PC-9 (cell line): ENCODE results near the gene DXO. TPM values are rescaled to one million over a fixed set of nuclear protein-coding genes. Genes with fewer than 3 reads are reported as not detected.
"Not testable (repeated sequence)": the region's sequence is repeated elsewhere in the genome, so short reads cannot be mapped to it uniquely, and the experiment has no call there.

Source experiments
- BruUV-seq: library from RNA; stranded (reverse); fragments of 400-500 nt; replicated peaks from 2 replicates; lab custom pipeline; 2021; lab: Mats Ljungman, UMichigan
- CTCF ChIA-PET: fragments of 300-600 bp; sonication (Branson Sonifier 250); formaldehyde crosslinking; loops from one replicate; lab custom pipeline; 2022; ENCODE audit warnings: antibody characterized with exemption; lab: Charles Lee
- POLR2A ChIA-PET: fragments of 300-600 bp; sonication (Branson Sonifier 250); formaldehyde crosslinking; loops from one replicate; lab custom pipeline; 2022; ENCODE audit warnings: antibody characterized with exemption; ENCODE audit not compliant: unreplicated experiment; lab: Charles Lee
- DNase-seq, 2 experiments: peaks; one replicate each; pipeline versions ENCODE4 v3.0.0 to v3.0.0-alpha.2; 2015 to 2022; ENCODE audit warnings: mixed read lengths in 1 of 2
- H2AFZ ChIP-seq: fragments of 200-600 bp; sonication (generic); 2 replicates; pipeline ENCODE4 v1.8.1; 2017; ENCODE audit warnings: antibody characterized with exemption
- H3F3A ChIP-seq: fragments of 200-600 bp; sonication (generic); 2 replicates; pipeline ENCODE4 v1.8.1; 2017; ENCODE audit warnings: antibody characterized with exemption, mild to moderate bottlenecking, low read depth; ENCODE audit not compliant: insufficient read depth
- H3K27ac ChIP-seq: fragments of 200-600 bp; sonication (generic); 2 replicates; pipeline ENCODE4 v1.6.1; 2016; ENCODE audit warnings: mixed run types
- H3K27me3 ChIP-seq: fragments of 200-600 bp; sonication (generic); 2 replicates; pipeline ENCODE4 v1.6.1; 2016; ENCODE audit warnings: low read depth, mixed run types; ENCODE audit not compliant: insufficient read depth
- H3K36me3 ChIP-seq: fragments of 200-600 bp; sonication (generic); 2 replicates; pipeline ENCODE4 v1.6.1; 2016; ENCODE audit warnings: low read depth, mixed run types
- H3K4me1 ChIP-seq: fragments of 200-600 bp; sonication (generic); replicated peaks from 2 replicates; pipeline ENCODE4 v1.6.1; 2016; ENCODE audit warnings: mixed run types; ENCODE audit not compliant: insufficient read depth
- H3K4me2 ChIP-seq: fragments of 200-600 bp; sonication (generic); 2 replicates; pipeline ENCODE4 v1.6.1; 2017; ENCODE audit warnings: mixed run types
- H3K4me3 ChIP-seq: fragments of 200-600 bp; sonication (generic); 2 replicates; pipeline ENCODE4 v1.6.1; 2016; ENCODE audit warnings: mixed run types
- H3K79me2 ChIP-seq: fragments of 200-600 bp; sonication (generic); 2 replicates; pipeline ENCODE4 v1.6.1; 2017; ENCODE audit warnings: low read depth, mixed run types
- H3K9me2 ChIP-seq: fragments of 200-600 bp; sonication (generic); 2 replicates; pipeline ENCODE4 v1.8.1; 2017; ENCODE audit warnings: mild to moderate bottlenecking; ENCODE audit not compliant: insufficient read depth
- H3K9me3 ChIP-seq: fragments of 200-600 bp; sonication (generic); 2 replicates; pipeline ENCODE4 v1.8.1; 2016; ENCODE audit warnings: low read depth; ENCODE audit not compliant: insufficient read depth
- H4K20me1 ChIP-seq: fragments of 200-600 bp; sonication (generic); 2 replicates; pipeline ENCODE4 v1.8.1; 2017; ENCODE audit not compliant: insufficient read depth
- CTCF ChIP-seq: fragments of 200-600 bp; sonication (generic); conservative IDR thresholded peaks from 2 replicates; pipeline ENCODE4 v1.6.1; 2017; ENCODE audit warnings: mixed run types, antibody characterized with exemption, mild to moderate bottlenecking, moderate library complexity
- EZH2 ChIP-seq: fragments of 200-600 bp; sonication (generic); IDR thresholded peaks from 2 replicates; pipeline ENCODE4 v1.8.0; 2017; ENCODE audit warnings: antibody characterized with exemption, low read depth
- intact Hi-C: fragments of 100-400 bp; cut with micrococcal nuclease; formaldehyde crosslinking; loops from one replicate; pipeline ENCODE4 v1.10.0; 2022; ENCODE audit not compliant: unreplicated experiment
- total RNA-seq: library from RNA; stranded (reverse); gene quantifications from 2 replicates; pipeline ENCODE4 v1.2.3, GENCODE V29; 2021

Gene DXO
- total RNA-seq, 1 experiment from 2014 or later, result 24.5 TPM

- Histone ChIP-seq H3K79me2 (no peaks in the 10 kb centered on the region), H3K4me1 (no peaks in the 10 kb centered on the region), H3F3A (no peaks in the 10 kb centered on the region), H3K27ac (no peak overlapping the region), H3K27me3 (no peaks in the 10 kb centered on the region), H3K9me2 (no peaks in the 10 kb centered on the region), H3K36me3 (no peaks in the 10 kb centered on the region), H3K9me3 (no peaks in the 10 kb centered on the region), H3K4me3 (no peak overlapping the region), H3K4me2 (no peak overlapping the region), H2AFZ (no peak overlapping the region), H4K20me1 (no peaks in the 10 kb centered on the region)
- POLR2A ChIA-PET, result no interaction called here
- BruUV-seq, result no TSS peak
- DNase-seq, result no peak
- CTCF ChIA-PET, result no interaction called here
- intact Hi-C loops, result no loop called here
- TF ChIP-seq CTCF (no peak), EZH2 (no peak)
Observed at GRCh38 chr6:31933537-31933936, 38.4 kb downstream of the DXO start.

DNA sequence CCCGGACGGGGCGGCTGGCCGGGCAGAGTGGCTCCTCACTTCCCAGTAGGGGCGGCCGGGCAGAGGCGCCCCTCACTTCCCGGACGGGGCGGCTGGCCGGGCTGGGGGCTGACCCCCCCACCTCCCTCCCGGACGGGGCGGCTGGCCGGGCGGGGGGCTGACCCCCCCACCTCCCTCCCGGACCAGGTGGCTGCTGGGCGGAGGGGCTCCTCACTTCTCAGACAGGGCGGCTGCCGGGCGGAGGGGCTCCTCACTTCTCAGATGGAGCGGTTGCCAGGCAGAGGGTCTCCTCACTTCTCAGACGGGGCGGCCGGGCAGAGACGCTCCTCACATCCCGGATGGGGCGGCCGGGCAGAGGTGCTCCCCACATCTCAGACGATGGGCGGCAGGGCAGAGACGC lies 39.8 kb downstream of the DXO start:
- H3K27me3 ChIP-seq, H3F3A ChIP-seq, H3K27ac ChIP-seq, intact Hi-C loops, H3K9me2 ChIP-seq, CTCF ChIA-PET, H3K4me1 ChIP-seq, BruUV-seq, POLR2A ChIA-PET, H3K4me3 ChIP-seq, H3K4me2 ChIP-seq, H3K79me2 ChIP-seq, H4K20me1 ChIP-seq, H3K36me3 ChIP-seq, H2AFZ ChIP-seq, H3K9me3 ChIP-seq, DNase-seq: not testable (repeated sequence)

DNA sequence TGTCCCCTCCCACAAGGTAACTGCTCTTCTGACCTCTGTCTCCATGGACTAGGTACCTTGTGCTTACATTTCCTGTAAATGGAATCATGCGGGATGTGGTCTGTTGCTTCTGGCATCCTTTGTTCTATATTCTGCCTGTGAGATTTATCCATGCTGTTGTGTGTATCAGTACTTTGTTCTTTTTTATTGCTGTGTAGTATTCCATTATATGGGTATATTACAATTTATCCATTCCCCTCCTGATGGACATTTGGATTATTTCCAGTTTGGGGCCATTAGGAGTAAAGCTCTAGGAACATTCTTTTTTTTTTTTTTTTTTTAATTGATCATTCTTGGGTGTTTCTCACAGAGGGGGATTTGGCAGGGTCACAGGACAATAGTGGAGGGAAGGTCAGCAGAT lies 41.0 kb downstream of the DXO start:
- H3K4me3 ChIP-seq, result no peak overlapping the region
- POLR2A ChIA-PET, result no interaction called here

More for the DNA sequence above, 41.0 kb downstream of the DXO start:
- H3K9me2 ChIP-seq, result no peaks in the 10 kb centered on the region
- no peaks in the 10 kb centered on the region for H3K27me3 ChIP-seq
- no peak overlapping the region for H3K4me2 ChIP-seq
- H3K9me3 ChIP-seq, result no peaks in the 10 kb centered on the region
- no peaks in the 10 kb centered on the region for H3K4me1 ChIP-seq
- H3K27ac ChIP-seq, result no peak overlapping the region
- intact Hi-C loops, result no loop called here
- no peaks in the 10 kb centered on the region for H4K20me1 ChIP-seq
- no peak for DNase-seq
- BruUV-seq, result no TSS peak
- H2AFZ ChIP-seq, result no peak overlapping the region
- no peak for TF ChIP-seq CTCF
- no peak for TF ChIP-seq EZH2
- no peaks in the 10 kb centered on the region for H3K36me3 ChIP-seq
- no peaks in the 10 kb centered on the region for H3K79me2 ChIP-seq
- CTCF ChIA-PET, result no interaction called here
- no peaks in the 10 kb centered on the region for H3F3A ChIP-seq
